NK-92 (cell line): ENCODE data around the gene KIAA1755.

ENCODE experiments used
- DNase-seq: peaks from one replicate; lab custom pipeline; 2025; ENCODE audit not compliant: unreplicated experiment; lab: John Stamatoyannopoulos, UW

KIAA1755 gene, protein sequence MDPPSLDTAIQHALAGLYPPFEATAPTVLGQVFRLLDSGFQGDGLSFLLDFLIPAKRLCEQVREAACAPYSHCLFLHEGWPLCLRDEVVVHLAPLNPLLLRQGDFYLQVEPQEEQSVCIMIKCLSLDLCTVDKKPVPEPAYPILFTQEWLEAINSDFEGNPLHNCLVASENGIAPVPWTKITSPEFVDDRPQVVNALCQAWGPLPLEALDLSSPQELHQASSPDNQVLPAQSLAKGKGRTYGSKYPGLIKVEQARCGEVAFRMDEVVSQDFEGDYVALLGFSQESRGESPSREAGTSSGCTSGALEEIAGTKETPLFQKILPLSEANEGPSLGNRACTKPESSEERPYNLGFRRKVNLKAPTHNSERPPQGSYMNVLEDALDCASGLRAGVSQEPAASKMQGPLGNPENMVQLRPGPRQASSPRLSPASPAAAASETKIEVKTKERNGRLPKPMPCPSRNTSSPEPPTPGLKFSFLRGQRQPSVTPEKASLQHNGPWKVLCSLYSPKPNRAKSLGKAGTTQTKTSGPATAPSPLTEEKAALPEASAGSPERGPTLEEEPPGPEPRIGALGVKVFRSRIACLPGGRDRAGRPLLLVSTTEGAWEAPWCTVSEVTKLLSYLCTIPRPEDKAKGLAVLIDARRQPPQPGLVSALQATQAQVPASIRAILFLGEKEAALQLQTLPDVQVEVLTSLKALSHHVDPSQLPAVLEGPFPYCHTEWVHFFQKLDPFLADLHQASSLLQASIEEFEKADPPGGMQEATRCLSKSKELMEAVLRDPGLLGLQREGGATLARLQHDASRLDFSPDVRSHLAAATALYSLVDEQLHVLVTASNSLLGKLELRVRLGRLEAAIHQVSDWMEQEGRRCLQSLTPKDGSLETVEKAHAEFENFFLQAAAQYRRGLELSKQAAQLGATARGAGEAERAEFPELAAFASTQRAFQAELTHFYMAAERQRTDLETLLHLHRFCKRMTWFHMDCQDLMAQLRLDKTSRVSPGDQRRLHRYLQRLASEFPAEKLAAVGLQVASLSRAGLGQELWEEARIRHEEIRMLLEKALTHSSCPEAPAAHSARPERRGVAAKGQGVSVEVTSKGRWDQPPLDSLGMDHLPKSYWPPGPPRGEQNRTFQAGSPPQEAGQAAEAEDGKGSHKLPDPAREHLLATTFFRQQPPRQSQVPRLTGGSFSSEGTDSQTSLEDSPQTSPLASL

DNA sequence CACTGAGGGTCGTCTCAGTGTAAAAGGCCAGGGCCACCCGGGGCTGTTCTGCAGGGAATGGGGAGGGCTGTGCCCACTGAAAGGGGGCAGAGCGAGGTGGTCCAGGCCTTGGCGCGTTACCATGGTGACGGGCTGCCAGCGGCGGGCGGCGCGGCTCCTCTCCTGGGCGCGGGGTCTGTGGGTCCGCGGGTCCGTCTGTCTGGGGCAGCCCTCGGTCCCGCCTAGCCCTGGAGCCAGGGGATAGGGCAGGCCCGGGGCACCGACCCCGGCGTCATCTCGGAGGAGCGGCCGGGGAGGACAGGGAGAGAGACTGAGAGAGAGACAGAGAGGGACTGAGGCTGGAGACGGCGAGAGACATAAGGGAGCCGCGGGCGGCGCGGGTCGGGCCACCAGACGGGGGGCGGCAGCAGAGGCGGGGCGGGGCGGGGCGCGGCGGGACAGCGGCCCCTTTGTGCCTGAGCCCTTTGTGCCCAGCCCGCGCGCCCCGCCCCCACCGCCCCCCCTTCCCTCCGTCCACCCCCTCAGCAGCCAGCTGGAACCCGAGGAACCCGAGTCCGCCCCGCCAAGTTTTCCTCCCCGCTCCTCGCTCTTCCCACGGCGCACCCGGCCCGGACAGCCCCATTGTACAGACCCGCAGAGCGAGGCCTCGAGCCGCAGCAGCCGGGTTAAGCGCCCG, at the start of gene KIAA1755:
Gene KIAA1755 (minus strand): TSS at position 358 of the 676 bp plus-strand sequence. CDS start 235 bp downstream, at position 123.
- DNase-seq, result no peak

DNA sequence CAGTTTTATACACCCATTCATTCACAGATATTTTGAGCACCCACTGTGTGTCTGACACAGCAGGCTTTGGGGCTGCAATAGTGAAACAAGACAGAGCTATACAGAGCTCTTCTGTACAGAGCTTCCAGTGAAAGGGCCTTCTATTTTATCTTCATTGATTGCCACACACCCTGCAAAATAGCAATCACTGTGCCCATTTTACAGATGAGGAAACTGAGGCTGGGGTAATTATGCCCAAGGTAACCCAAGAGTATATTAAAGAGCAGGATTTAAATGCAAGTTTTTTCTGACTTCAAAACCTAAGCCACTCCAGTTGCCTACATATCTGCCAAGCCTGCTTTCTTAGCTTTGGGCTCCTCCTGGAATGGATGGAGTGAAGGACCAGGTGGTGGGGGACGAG, 47.9 kb upstream of the KIAA1755 start:
- no peak for DNase-seq

DNA sequence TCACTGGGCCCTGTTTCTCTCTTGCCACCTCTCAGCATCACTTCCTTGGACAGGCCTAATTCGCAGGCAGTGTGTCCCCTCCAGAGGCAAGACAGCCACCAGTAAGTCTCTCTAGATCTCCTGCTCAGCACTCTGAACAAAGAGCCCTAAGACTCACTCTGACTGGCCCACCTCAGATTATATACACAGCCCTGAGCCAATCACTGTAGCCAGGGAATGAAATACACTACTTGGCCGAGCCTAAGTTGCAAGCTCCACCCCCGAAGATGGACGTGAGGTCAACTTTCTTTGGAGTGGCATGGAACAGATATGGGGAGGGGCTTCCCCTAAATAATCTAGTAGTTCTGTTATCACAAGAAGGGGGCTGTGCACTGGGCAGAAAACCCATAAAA, 47.5 kb upstream of the KIAA1755 start:
- DNase-seq, result no peak

DNA sequence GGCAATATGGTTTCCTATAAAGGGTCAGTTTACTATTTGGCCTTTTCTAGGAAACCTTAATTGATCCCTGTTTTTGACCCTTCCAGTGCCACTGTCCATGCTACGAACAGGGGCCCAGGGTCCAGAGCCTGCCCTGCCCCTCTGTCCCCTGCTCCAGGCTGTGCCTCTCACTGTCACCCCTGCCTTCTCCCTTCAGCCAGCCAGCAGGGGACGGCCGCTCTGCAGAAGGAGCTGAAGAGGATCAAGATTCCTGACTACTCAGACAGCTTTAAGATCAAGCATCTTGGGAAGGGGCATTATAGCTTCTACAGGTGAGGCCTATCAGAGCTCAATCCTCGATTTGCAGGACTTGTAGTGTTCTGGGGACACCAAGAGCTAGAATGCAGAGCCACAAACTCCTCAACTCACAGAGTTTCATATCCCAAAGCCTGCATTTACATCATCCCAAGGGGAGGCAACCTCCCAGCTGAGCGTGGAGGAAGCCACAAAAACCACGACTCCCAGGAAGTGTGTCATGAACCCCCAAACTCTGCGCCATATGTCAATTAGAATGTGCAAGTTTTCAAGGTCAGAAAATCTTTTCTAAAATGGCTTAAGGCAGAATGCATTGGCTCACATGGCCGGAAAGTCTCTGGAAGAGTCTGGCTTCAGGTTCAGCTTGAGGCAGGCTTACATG, 47.0 kb upstream of the KIAA1755 start:
- DNase-seq, result no peak

DNA sequence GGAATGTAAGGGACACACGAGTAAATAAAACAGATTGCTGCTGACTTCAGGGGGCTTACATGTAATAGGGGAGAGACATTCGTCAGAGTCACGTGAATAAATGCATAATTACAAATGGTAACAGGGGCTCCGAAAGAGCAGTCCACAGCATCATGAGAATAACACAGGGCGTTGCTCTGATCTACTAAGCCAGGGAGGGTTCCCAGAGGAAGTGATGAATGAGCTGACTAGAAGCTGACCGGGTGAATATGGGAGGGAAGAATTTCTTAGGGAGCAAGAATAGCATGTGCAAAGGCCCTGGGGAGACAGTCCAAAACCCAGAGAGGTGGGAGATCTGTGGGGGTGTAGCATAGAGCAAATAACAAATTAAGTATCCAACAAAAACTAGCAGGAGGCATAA, 45.8 kb upstream of the KIAA1755 start:
- no peak for DNase-seq

DNA sequence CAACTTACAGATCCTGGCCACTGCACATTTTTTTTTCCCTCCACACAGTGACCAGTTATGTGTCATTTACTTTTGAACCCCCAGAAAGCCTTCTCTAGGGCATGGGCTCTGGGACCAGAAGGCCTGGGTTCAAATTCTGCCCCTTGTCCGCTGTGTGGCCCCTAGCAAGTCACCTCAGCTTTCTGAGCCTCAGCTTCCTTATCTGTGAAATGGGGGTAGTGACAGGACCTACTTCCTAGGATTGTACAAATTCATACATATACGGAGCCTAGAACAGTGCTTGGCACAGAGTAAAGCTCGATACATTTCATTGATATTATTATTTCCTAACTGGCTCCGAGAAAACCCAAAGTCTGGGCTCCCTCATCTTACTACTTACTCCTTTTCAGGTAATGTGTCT, 45.0 kb upstream of the KIAA1755 start:
- DNase-seq, result no peak

DNA sequence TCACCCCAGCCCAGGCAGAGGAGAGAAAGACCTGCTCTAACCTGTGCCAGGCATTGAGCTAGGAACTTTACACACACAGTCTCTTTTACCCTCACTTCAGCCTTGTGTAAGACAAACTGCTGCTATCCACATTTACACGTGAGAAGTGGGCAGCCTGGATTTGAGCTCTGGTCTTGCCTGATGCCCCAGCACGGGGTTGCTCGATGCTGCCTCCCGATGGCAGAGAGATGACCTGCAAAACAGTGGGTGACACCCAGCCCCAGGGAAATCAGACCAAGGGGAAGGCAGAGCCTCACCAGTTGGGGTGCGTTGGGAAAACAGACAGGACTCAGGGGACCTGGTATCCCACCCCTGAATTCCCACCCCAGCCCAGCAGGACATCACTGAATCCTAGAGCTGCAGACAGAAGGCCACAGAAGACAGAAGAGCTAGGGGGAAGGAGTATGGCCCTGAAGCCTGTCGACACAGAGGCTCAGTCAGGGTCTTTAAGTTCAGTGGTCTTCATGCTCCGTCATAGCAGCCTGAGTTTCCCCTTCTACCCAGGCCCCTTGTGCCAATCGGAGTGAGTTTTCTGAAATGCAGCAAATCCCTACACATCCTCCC, 44.4 kb upstream of the KIAA1755 start:
- no peak for DNase-seq

DNA sequence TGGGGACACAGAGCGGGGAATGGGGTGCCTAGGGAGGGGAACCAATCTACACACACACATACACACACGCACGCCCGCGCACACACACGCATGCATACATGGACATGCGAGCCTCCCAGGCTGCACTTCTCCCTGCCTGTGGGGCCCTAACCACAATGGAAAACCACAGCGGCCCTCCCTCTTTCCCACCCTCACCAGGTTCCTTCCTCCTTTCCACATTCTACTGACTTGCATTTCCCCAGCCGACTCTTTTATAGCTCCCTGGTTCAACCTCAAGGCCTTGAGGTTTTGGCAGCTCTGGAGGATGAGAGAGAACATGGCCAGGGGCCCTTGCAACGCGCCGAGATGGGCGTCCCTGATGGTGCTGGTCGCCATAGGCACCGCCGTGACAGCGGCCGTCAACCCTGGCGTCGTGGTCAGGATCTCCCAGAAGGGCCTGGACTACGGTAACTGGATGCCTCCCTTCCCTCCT, 43.4 kb upstream of the KIAA1755 start, which contains the start of gene BPI:
Gene BPI (plus strand): TSS at position 249 of the 472 bp plus-strand sequence. CDS start 68 bp downstream, at position 317.
- DNase-seq, result no peak

DNA sequence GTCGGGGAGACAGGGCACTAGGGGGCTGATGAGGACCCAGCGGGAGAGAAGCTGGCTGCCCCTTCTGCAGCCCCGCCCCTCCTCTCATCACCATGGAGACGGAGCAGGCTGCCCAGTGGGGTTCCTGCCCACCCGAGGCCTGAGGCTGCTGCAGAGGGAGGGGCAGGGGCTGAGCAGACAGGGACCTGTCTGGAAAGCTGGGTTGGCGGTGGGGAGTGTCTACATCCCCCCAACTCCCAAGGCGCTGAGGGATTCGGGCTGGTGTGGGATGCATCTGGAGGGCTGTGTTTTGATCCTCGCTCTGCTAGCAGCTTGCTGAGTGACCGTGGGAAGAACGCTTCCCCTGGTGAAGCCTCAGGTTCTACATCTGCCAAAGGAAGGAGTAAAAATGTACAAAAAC, 42.3 kb upstream of the KIAA1755 start:
- DNase-seq, result no peak

DNA sequence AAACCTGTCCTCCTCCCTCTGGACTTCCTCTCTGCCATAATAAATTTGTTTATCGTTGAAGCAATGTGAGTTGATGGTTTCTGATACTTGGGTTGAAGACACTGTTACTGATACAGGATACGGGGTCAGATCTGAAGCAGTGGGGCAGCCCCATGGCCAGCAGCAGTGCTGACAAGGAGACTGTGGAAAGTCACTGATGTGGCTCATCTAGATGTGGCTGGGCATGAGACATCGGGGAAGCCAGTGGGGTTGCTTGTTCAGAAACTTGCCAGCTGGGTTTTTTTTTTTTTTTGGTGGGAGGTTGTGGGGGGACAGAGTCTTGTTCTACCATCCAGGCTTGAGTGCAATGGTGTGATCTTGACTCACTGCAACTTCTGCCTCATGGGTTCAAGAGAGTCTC, 40.8 kb upstream of the KIAA1755 start:
- DNase-seq, result no peak

DNA sequence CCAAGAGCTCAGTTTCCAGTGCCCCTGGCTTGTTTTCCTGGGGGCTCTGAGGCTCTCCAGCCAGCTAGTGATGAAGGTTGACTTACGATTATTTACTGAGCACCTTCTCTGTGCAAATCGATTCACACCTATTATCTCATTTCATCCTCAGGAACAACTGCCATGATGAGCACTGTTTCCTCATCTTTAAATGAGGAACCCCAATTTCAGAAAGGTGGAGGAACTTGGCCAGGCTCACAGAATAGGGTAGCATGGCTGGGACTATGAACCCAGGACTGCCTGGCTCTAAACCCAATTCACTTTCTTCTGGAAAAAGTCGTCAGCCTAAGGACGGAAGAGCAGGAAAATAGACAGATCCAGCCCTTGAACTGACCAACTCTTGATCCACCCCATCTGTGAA, 39.9 kb upstream of the KIAA1755 start:
- no peak for DNase-seq

DNA sequence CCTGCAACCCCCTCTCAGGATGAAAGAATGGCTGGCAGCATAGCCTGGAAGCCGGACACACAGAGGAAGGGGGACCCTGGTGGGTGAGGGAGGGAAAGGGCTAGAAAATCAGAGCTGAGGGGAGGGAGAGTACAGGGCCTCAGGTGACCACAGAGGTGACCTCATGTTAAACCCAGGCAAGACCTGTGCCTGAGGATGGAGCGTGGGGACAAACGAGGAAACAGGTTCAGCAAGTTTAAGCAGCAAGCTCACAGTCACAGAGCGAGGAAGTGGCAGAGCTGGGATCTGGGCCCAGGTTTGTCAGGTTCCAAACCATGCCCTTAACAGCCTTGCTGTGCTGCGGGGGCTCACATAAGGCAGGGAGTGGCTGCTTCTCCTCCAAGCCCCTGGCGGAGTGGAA, 39.4 kb upstream of the KIAA1755 start:
- no peak for DNase-seq

DNA sequence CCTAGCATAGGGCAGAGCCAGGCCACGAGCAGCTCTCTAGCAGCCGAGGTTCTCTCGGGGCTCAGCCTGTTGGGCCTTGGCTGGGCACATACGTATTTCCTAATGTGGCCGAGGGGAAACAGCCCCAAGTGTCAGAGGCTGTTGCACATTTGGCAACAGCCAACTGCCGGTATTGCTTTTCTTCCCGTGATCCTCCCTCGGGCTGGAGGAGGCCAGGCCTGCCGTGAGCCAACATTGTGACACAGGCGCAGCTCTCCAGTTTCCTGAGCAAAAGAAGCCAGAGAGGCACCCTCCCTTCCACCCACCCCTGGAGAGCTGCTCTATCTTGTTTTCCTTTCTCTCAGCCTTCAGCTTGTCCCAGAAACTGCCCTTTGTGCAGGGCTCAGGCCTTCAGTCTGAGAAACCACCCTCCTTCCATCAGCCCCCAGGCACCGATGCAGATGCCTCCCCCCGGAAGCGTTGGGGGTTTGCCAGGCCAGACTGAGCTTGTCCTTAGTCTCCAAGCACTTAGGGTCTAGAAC, 38.3 kb upstream of the KIAA1755 start:
- DNase-seq, result no peak

DNA sequence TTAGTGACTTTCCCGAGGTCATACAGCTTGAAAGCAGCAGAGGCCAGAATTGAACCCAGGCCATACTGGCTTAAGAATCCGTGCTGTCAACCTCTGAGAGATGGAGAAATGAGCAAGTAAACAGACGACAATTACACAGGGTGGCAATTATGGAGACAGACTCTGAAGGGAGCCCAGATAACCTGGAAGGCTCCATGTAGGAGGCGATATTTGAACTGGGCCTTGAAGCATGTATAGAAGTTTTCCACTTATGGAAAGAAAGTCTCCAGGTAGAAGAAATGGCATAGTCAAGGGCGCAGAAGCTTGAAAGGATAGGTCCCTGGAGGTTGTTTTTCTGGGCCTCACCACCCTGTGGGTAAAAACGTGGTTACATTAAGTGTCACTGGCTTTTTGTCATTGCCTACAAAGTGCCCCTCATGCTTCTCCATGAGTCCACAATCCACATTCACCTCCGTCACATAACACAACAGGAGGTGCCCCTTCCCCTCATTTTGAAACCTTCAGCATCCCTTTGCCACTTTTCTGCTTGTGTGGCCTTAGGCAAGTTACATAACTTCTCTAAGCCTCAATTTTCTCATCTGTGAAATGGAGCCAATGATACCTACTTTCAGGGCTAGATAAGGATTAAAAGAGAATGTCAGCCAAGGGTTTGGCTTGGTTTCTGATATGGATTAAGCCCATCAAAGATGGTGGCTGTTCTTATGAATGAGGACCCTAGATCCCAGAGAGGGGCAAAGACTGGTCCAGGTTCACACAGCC, 37.6 kb upstream of the KIAA1755 start:
- no peak for DNase-seq

DNA sequence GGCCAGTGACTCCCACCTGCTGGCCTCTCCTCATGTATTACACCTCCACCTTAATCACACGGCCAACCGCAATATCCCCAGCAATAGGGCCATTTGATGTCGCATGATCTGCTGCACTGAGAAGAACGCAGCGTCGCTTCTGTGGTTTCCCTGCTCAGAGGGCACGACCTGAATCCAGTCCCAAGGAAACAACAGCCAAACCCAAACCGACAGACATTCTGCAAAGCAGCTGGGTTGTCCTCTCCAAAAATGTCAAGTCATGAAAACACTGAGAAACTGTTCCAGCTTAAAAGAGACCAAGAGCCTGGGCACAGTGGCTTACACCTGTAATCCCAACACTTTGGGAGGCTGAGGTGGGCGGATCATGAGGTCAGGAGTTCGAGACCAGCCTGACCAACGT, 35.9 kb upstream of the KIAA1755 start:
- no peak for DNase-seq

DNA sequence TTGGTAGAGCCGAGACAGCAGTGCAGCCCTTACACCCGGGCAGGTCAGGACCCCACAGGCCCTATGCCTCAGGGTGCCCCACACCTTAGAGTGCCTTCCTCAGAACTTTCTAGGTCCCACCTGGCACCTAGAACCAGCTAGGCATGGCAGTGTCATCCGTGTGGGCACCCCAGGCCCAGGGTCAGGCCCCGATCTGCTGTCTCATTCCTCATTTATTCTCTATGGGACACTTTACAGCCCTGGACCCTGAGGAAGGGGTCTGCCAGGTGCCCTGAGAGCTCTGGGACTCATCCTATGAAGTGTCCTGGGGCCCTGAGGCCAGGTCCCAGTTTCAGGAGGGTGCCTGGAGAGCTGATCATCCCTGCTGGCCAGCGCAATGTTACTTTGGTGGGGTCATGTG, 35.3 kb upstream of the KIAA1755 start:
- DNase-seq, result no peak

DNA sequence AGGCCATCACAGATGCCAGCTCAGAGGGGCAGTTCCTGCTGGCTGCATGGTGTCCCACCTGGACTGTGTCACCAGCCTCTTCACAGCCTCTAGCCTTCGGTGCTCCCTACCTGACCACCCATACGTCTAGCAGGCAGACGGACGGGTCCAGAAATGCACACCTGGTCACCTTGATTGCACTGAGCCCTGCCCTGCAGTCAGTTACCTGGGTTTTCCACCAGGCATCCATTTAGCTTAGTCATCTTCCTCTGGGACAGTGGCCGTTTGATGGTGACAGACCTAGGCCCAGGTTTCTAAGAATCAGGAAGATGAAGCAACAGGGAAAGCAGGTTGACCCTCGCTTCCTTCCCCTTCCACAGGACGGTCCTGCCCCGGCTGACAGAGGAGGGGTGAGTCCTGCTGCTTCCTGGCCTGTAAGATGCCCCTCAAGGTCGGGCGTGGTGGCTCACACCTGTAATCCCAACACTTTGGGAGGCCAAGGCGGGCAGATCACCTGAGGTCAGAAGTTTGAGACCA, 33.6 kb upstream of the KIAA1755 start:
- no peak for DNase-seq

DNA sequence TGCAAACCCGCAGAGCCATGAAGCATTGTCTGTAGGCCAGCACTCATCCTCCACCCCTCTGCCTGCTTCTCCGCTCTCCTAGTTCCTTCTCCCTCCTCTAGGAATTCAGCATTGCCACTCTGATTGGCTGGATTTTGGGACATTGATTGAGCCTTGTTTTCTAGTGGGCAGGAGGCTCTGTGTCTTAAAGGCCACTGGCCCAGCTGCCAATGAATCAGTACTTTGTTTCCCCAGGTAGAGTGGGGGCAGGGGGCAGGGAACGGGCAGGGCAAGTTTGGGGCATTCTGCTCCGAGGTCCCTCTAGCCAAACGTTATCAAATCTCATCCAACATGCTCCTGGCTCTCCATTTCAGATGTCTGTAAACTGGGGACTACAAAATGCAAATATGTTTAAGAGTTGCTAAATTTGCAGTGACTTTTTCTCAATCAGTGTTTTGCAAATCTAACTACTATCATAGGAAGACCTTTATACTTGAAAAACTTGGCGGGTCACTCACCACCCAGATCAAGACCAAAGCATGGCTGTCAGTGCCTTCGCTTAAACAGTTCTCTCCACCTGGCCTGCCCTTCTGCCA, 33.0 kb upstream of the KIAA1755 start:
- no peak for DNase-seq
